Prostate gland (tissue), 2 donors: Measurements from ENCODE around the gene ACSS1.

ENCODE experiments used
- POLR2AphosphoS5 ChIP-seq: sonication (generic); formaldehyde crosslinking; IDR thresholded peaks from one replicate; pipeline ENCODE4 v1.6.1; 2017; ENCODE audit warnings: antibody characterized with exemption
- TF ChIP-seq, protein P1 (sequence below), 4 experiments: fragments of 200-600 bp in 2 of 4; fragments of 450-650 bp in 2 of 4; sonication (generic) in 2 of 4; IDR thresholded peaks; 1 replicate in 3 of 4; 2 replicates in 1 of 4; pipeline ENCODE4 v1.5.1; 2016 to 2019; ENCODE audit warnings: antibody characterized with exemption in 4 of 4, mild to moderate bottlenecking in 2 of 4, moderate library complexity in 2 of 4

DNA sequence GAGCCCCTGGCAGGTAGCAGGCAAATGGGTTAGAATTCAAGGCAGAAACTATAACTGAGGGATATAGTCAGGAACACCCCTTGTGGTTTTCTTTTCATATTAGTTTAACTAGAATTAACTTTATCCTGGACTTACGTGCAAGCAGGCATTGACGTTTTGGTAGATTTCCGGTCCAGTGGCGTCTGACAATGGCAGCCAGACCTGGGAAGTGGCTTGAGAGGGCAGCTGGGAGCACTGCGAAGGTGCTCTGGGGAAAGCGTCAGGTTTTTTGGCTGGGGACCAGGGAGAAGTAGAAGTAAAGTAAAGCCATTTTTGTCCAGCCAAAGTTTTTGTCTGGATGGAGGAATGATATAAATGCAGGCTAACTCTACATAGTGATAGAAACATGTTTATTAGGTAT is 8.4 kb upstream of the ACSS1 start:
- TF ChIP-seq, protein P1, sequence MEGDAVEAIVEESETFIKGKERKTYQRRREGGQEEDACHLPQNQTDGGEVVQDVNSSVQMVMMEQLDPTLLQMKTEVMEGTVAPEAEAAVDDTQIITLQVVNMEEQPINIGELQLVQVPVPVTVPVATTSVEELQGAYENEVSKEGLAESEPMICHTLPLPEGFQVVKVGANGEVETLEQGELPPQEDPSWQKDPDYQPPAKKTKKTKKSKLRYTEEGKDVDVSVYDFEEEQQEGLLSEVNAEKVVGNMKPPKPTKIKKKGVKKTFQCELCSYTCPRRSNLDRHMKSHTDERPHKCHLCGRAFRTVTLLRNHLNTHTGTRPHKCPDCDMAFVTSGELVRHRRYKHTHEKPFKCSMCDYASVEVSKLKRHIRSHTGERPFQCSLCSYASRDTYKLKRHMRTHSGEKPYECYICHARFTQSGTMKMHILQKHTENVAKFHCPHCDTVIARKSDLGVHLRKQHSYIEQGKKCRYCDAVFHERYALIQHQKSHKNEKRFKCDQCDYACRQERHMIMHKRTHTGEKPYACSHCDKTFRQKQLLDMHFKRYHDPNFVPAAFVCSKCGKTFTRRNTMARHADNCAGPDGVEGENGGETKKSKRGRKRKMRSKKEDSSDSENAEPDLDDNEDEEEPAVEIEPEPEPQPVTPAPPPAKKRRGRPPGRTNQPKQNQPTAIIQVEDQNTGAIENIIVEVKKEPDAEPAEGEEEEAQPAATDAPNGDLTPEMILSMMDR (IDR thresholded peaks at IDR 0.05), result no peak
- TF ChIP-seq POLR2AphosphoS5, result no peak
